Measurements from ENCODE around the gene C1orf167. TPM values are rescaled to one million over a fixed set of nuclear protein-coding genes. Genes with fewer than 3 reads are reported as not detected.

C1orf167 gene, protein sequence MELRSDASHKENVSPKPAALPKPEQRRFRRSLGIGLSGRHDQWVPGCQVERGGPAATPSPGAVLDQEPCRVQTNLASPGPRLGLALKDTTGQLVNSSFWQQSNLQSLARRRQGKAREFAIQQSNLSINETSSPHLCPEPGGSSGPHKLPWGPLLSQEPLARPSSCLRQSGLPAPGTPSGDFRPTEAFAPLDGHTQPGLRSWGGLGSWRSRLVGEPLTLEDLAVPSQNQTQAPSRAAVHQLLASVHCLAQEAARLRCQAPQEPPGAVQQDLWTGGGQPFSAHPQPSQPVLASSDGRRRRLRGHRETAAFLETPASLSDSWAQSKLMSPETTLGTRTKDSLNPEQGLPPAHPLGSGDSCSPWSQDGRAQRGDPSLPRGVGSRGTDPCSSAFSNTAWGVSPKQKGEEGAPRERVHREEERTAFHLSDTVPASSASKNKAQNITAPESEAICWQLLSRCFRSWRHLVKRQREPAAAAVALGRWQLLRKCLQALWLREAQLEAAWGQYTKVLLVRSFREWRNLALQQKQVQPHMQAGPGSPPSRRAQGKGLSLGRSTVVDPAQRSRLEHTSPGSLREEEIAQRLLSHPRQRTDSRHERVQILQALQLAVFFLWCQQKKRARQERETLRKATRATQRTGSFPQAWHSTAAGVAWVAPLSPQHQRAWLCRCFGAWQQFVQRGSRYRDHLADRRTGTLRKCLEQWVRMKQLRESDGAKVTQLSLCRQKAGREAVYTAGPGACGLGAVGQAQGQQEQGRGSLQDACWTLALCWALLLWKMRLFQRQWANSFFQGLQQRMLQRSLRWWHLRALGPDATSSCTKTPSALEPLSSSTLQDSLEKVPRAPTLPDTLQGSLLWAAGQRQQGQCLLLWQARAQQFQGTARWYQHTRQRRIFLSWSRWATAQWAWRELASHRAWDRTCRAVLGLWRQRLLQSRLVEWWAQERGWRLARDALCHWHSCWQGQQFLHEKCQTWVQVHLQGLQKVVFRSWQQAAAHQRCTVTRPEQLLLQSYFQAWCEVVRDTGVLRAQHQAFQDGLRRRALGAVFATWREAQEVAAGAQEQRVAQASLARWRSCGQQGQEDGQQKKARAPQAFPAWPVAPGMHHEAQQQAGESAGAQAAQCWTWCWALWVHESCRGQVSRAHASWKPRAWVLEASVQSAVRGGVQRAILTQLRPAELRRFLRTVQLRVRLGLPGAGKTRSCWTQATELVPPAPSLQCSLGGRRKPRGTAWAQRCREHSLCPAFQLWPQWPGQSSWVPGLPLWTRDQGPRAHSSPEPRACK (N-terminal part only)
- total RNA-seq, result 6.8 TPM

DNA sequence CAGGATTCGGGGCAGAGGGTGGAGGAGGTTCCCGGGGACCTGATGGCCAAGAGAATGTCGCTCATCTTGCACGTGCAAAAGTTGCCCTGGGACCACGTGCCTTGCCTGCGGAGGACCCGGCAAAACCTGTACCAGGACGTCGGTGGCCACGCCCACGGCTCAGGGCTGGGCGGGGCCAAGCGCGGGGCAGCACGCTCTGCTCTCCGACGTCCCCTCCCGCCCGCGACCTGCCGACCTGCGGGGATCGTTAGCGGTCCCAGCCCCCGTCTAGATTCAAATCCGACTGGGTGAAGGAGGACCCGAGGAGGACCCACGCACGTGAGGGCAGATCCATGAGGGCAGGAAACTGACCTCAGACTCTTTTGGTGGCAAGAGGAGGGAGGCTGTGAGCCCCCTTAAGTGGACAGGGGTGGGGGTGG lies at the start of gene C1orf167:
TSS of gene C1orf167 (plus strand) at position 206 of the 419 bp plus-strand sequence. CDS start 2,208 bp downstream, outside the sequence.
- Histone ChIP-seq H3K36me3 (ENCODE audit: control insufficient read depth in 3 of 3, insufficient read depth in 3 of 3, low read length in 3 of 3) (no peaks in the 10 kb centered on the region), H3K4me3 (ENCODE audit: low read length in 3 of 3) (no peak within 1 kb of the TSS), H3K9ac (ENCODE audit: low read depth in 1 of 3, low read length in 3 of 3) (no peak within 1 kb of the TSS), H3K9me3 (ENCODE audit: control insufficient read depth in 3 of 3, low read length in 3 of 3) (no peaks in the 10 kb centered on the region), H3K27me3 (ENCODE audit: control insufficient read depth in 3 of 3, insufficient read depth in 3 of 3, low read length in 3 of 3) (peaks cover 15 to 26% (median 24%) of the 10 kb centered on the region in 3 donors), H3K27ac (ENCODE audit: low read depth, low read length) (no peak within 1 kb of the TSS), H3K4me1 (ENCODE audit: control insufficient read depth in 3 of 3, insufficient read depth in 3 of 3, low read length in 3 of 3) (peaks cover 0 to 4% (median 3%) of the 10 kb centered on the region in 3 donors)

DNA sequence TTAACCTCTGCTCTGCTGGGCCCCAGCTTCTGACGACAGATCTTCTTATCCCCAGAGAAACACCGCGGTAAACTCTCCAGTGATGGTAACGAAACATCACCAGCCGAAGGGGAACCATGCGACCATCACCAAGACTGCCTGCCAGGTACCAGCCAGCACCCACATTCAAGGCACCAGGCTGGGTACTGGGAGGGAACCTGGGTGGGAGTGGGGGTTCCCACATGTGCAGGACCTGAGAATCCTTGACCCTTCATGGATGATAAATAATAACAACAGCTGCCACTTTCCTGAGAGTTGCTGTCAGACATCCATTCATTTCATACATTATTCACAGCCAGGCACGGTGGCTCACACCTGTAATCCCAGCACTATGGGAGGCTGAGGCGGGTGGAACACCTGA lies 49.7 kb upstream of the C1orf167 start:
- Histone ChIP-seq H3K4me3 (ENCODE audit: low read length in 3 of 3) (no peak overlapping the region), H3K9ac (ENCODE audit: low read depth in 1 of 3, low read length in 3 of 3) (no peak overlapping the region), H3K27me3 (ENCODE audit: control insufficient read depth in 3 of 3, insufficient read depth in 3 of 3, low read length in 3 of 3) (peaks cover 16 to 29% (median 25%) of the 10 kb centered on the region in 3 donors)

DNA sequence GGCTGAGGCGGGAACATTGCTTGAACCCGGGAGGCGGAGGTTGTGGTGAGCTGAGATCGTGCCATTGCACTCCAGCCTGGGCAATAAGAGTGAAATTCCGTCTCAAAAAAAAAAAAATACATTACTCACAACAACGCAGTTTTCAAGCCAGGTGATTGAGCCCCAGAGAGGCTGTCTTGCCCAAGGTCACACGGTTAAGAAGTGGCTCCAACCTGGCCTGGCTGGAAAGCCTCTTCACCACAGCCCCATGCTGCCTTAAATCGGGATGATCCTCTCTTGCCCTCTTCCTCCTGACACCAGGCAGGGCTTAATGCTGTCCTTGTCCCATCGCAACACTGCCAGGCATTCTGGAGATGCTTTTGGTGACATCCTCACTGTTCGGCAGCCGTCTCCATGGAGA lies 48.9 kb upstream of the C1orf167 start:
- H3K36me3 ChIP-seq (ENCODE audit: control insufficient read depth in 3 of 3, insufficient read depth in 3 of 3, low read length in 3 of 3), result no peaks in the 10 kb centered on the region
- no peaks in the 10 kb centered on the region for H3K4me1 ChIP-seq (ENCODE audit: control insufficient read depth in 3 of 3, insufficient read depth in 3 of 3, low read length in 3 of 3)
- no peak overlapping the region for H3K4me3 ChIP-seq (ENCODE audit: low read length in 3 of 3)
- no peaks in the 10 kb centered on the region for H3K9me3 ChIP-seq (ENCODE audit: control insufficient read depth in 3 of 3, low read length in 3 of 3)
- no peak overlapping the region for H3K27ac ChIP-seq (ENCODE audit: low read depth, low read length)
- no peak overlapping the region for H3K9ac ChIP-seq (ENCODE audit: low read depth in 1 of 3, low read length in 3 of 3)
- H3K27me3 ChIP-seq (ENCODE audit: control insufficient read depth in 3 of 3, insufficient read depth in 3 of 3, low read length in 3 of 3), result peaks cover 16 to 29% (median 19%) of the 10 kb centered on the region in 3 donors

More for the DNA sequence above, 49.7 kb upstream of the C1orf167 start:
- H3K27ac ChIP-seq (ENCODE audit: low read depth, low read length), result no peak overlapping the region
- no peaks in the 10 kb centered on the region for H3K9me3 ChIP-seq (ENCODE audit: control insufficient read depth in 3 of 3, low read length in 3 of 3)
- peaks cover 0 to 7% (median 7%) of the 10 kb centered on the region in 3 donors for H3K4me1 ChIP-seq (ENCODE audit: control insufficient read depth in 3 of 3, insufficient read depth in 3 of 3, low read length in 3 of 3)
- H3K36me3 ChIP-seq (ENCODE audit: control insufficient read depth in 3 of 3, insufficient read depth in 3 of 3, low read length in 3 of 3), result no peaks in the 10 kb centered on the region

DNA sequence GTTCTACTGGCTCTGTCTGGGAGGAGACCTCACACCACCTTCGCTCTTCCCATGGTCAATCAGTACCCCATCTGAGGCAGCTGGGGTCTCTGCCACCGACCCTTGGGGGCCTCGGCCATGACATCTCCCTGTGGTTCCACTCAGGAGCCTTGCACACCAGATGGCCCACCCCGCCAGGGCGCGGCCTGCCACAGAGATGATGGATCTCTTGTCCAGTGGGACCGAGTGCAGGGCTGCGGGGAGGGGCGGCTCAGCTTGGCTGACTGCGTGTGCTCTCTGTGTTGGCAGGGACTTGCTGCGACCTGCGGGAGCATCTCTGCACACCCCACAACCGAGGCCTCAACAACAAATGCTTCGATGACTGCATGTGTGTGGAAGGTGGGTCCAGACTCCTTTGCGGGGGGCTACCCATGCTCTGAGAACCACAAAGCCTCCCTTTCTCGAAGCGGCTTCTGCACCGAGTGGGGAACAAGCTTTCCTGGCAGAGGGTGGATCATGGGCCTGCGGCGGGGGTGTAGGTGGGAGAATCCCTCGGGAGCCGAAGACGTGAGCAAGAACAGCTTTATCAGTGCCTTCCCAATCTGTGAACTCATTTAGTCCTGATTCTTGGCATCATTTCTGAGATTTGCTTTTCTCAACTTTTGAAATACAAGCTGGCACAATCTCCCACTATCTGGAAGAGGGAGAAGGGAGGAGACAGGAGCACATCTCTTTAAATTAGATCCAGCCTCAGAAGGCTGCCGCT lies 47.0 kb upstream of the C1orf167 start:
- peaks cover 6 to 10% (median 7%) of the 10 kb centered on the region in 3 donors for H3K4me1 ChIP-seq (ENCODE audit: control insufficient read depth in 3 of 3, insufficient read depth in 3 of 3, low read length in 3 of 3)
- H3K4me3 ChIP-seq (ENCODE audit: low read length in 3 of 3), result no peak overlapping the region
- no peak overlapping the region for H3K9ac ChIP-seq (ENCODE audit: low read depth in 1 of 3, low read length in 3 of 3)
- no peak overlapping the region for H3K27ac ChIP-seq (ENCODE audit: low read depth, low read length)
- H3K27me3 ChIP-seq (ENCODE audit: control insufficient read depth in 3 of 3, insufficient read depth in 3 of 3, low read length in 3 of 3), result peaks cover 9 to 19% (median 18%) of the 10 kb centered on the region in 3 donors
- no peaks in the 10 kb centered on the region for H3K36me3 ChIP-seq (ENCODE audit: control insufficient read depth in 3 of 3, insufficient read depth in 3 of 3, low read length in 3 of 3)
- no peaks in the 10 kb centered on the region for H3K9me3 ChIP-seq (ENCODE audit: control insufficient read depth in 3 of 3, low read length in 3 of 3)

DNA sequence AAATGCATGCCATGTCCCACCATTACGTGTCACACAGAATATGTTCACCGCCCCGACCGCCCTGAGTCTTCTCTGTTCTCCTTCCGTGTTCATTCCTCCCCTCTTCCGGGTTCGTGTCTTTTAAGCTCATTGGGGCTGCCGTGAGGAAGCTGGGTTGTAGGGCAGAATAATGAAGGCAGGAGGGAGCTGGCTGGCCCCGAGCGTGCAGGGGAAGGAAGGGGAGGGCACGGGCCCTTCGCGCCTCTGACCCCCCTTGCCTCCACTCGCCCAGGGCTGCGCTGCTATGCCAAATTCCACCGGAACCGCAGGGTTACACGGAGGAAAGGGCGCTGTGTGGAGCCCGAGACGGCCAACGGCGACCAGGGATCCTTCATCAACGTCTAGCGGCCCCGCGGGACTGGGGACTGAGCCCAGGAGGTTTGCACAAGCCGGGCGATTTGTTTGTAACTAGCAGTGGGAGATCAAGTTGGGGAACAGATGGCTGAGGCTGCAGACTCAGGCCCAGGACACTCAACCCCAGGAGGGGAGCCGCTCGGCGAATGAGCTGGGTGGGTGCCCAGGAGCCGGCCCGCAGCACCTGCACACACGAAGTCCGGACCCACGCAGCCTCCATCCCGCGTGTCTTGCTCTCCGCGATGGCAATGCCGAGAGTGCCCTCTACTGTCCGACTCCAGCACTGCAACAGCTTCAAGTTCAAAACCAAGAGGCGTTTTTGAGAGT lies 42.5 kb upstream of the C1orf167 start:
- Histone ChIP-seq H3K27me3 (ENCODE audit: control insufficient read depth in 3 of 3, insufficient read depth in 3 of 3, low read length in 3 of 3) (peaks cover 0 to 3% (median 0%) of the 10 kb centered on the region in 3 donors), H3K27ac (ENCODE audit: low read depth, low read length) (no peak overlapping the region), H3K4me3 (ENCODE audit: low read length in 3 of 3) (peak overlapping the region; percentile 55 to 63 (median 58)), H3K4me1 (ENCODE audit: control insufficient read depth in 3 of 3, insufficient read depth in 3 of 3, low read length in 3 of 3) (peaks cover 8 to 11% (median 11%) of the 10 kb centered on the region in 3 donors), H3K9me3 (ENCODE audit: control insufficient read depth in 3 of 3, low read length in 3 of 3) (no peaks in the 10 kb centered on the region), H3K9ac (ENCODE audit: low read depth in 1 of 3, low read length in 3 of 3) (peak overlapping the region in 1 of 3 donors; percentile 62), H3K36me3 (ENCODE audit: control insufficient read depth in 3 of 3, insufficient read depth in 3 of 3, low read length in 3 of 3) (no peaks in the 10 kb centered on the region)

DNA sequence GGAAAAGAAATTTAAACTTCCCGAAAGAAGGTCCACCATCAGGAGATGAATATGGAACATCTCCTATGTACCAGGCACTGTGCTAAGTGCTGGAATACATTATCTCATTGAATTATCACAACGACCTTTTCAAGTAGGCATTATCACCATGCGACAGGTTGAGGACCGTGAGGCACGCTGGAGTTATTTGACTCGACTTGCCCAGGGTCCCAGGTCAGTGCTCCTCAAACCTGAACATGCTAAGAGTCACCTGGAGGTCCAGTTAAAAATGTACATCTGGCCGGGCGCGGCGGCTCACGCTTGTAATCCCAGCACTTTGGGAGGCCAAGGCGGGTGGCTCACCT lies 42.0 kb upstream of the C1orf167 start:
- peak overlapping the region; percentile 55 to 63 (median 58) for H3K4me3 ChIP-seq (ENCODE audit: low read length in 3 of 3)
- H3K4me1 ChIP-seq (ENCODE audit: control insufficient read depth in 3 of 3, insufficient read depth in 3 of 3, low read length in 3 of 3), result peaks cover 8 to 11% (median 11%) of the 10 kb centered on the region in 3 donors
- no peaks in the 10 kb centered on the region for H3K9me3 ChIP-seq (ENCODE audit: control insufficient read depth in 3 of 3, low read length in 3 of 3)
- H3K36me3 ChIP-seq (ENCODE audit: control insufficient read depth in 3 of 3, insufficient read depth in 3 of 3, low read length in 3 of 3), result no peaks in the 10 kb centered on the region
- H3K27ac ChIP-seq (ENCODE audit: low read depth, low read length), result no peak overlapping the region
- H3K9ac ChIP-seq (ENCODE audit: low read depth in 1 of 3, low read length in 3 of 3), result peak overlapping the region in 1 of 3 donors; percentile 28
- peaks cover 0 to 3% (median 2%) of the 10 kb centered on the region in 3 donors for H3K27me3 ChIP-seq (ENCODE audit: control insufficient read depth in 3 of 3, insufficient read depth in 3 of 3, low read length in 3 of 3)

DNA sequence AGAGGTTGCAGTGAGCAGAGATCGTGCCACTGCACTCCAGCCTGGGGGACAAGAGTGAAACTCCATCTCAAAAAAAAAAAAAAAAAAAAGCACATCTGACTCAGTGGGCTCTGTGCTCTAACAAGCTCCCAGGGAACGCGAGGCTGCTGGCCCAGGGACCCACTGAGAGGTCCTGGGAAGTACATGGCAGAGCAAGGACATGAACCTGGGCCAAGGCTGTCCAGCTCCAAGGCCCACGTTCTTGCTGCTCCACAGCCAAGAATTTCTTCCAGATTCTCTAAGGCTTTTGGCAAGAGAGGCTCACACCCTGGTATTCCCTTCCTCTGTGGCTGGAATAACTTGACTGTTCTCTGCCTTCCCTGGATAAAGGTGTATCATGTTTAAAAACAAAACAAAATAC lies 41.5 kb upstream of the C1orf167 start:
- H3K4me3 ChIP-seq (ENCODE audit: low read length in 3 of 3), result no peak overlapping the region
- H3K27ac ChIP-seq (ENCODE audit: low read depth, low read length), result no peak overlapping the region
- H3K4me1 ChIP-seq (ENCODE audit: control insufficient read depth in 3 of 3, insufficient read depth in 3 of 3, low read length in 3 of 3), result peaks cover 8 to 11% (median 11%) of the 10 kb centered on the region in 3 donors
- H3K9ac ChIP-seq (ENCODE audit: low read depth in 1 of 3, low read length in 3 of 3), result no peak overlapping the region
- H3K36me3 ChIP-seq (ENCODE audit: control insufficient read depth in 3 of 3, insufficient read depth in 3 of 3, low read length in 3 of 3), result no peaks in the 10 kb centered on the region
- peaks cover 0 to 2% (median 0%) of the 10 kb centered on the region in 3 donors for H3K27me3 ChIP-seq (ENCODE audit: control insufficient read depth in 3 of 3, insufficient read depth in 3 of 3, low read length in 3 of 3)
- no peaks in the 10 kb centered on the region for H3K9me3 ChIP-seq (ENCODE audit: control insufficient read depth in 3 of 3, low read length in 3 of 3)

DNA sequence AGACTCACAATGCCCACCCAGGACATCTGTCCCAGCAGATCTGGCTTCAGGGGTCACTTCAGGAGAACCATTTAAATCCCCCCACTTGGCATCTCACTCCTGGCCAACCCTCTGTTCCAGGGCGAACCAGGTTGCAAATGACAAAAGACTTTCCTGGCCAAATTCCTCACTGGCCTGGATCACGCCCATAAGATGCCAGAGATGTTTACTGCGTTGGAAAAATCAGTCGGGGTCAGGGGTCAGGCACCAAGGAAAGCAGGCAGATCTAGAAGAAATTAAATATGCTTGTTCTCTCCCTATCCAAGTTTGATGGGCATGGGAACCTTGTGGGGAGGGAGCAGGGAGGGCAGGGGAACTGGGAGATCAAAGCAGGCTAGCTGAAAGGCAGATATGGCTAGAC lies 40.7 kb upstream of the C1orf167 start:
- peaks cover 8 to 11% (median 11%) of the 10 kb centered on the region in 3 donors for H3K4me1 ChIP-seq (ENCODE audit: control insufficient read depth in 3 of 3, insufficient read depth in 3 of 3, low read length in 3 of 3)
- H3K27me3 ChIP-seq (ENCODE audit: control insufficient read depth in 3 of 3, insufficient read depth in 3 of 3, low read length in 3 of 3), result peaks cover 0 to 2% (median 0%) of the 10 kb centered on the region in 3 donors
- no peak overlapping the region for H3K4me3 ChIP-seq (ENCODE audit: low read length in 3 of 3)
- no peak overlapping the region for H3K9ac ChIP-seq (ENCODE audit: low read depth in 1 of 3, low read length in 3 of 3)
- no peak overlapping the region for H3K27ac ChIP-seq (ENCODE audit: low read depth, low read length)
- H3K36me3 ChIP-seq (ENCODE audit: control insufficient read depth in 3 of 3, insufficient read depth in 3 of 3, low read length in 3 of 3), result no peaks in the 10 kb centered on the region
- no peaks in the 10 kb centered on the region for H3K9me3 ChIP-seq (ENCODE audit: control insufficient read depth in 3 of 3, low read length in 3 of 3)

Data from skeletal muscle tissue (tissue), 4 donors.